ENCODE data around the gene PIGK.

The PIGK gene

DNA sequence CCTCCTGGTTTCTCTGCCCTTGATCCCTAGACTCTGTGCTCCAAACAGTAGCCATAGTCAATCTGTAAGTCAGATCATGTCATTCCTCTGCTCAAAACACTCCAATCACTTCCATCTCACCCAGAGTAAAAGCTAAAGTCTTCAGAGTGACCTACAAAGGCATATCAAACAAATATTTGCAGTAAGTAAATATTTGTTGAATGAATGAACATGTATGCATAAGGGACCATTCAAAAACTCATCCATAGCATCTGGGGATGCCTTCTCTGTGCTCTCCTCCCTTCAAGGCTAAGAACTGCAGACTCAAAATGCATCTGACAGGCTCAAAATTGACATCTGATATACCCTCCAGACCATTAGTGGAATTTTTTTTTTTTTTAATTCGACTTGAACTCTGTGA lies 44.5 kb upstream of the PIGK start:
- TF ChIP-seq RAD21 (IDR thresholded peaks at IDR 0.05; ENCODE audit: low read depth) (no peak), CEBPB (IDR thresholded peaks at IDR 0.05) (no peak), FOXM1 (IDR thresholded peaks at IDR 0.05; ENCODE audit: borderline replicate concordance, low read depth) (no peak), NFIC (IDR thresholded peaks at IDR 0.05) (no peak), CREB1 (IDR thresholded peaks at IDR 0.05; ENCODE audit: low read depth) (no peak), ZBTB7A (IDR thresholded peaks at IDR 0.05; ENCODE audit: low read depth) (no peak), YY1 (IDR thresholded peaks at IDR 0.05; ENCODE audit: low read depth) (no peak), TCF12 (IDR thresholded peaks at IDR 0.05; ENCODE audit: low read depth) (no peak), EGR1 (IDR thresholded peaks at IDR 0.05) (no peak), EP300 (IDR thresholded peaks at IDR 0.05; ENCODE audit: borderline replicate concordance) (no peak)
- TF ChIP-seq, protein P1, sequence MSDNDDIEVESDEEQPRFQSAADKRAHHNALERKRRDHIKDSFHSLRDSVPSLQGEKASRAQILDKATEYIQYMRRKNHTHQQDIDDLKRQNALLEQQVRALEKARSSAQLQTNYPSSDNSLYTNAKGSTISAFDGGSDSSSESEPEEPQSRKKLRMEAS (IDR thresholded peaks at IDR 0.05) = no peak
- TF ChIP-seq, protein P2, sequence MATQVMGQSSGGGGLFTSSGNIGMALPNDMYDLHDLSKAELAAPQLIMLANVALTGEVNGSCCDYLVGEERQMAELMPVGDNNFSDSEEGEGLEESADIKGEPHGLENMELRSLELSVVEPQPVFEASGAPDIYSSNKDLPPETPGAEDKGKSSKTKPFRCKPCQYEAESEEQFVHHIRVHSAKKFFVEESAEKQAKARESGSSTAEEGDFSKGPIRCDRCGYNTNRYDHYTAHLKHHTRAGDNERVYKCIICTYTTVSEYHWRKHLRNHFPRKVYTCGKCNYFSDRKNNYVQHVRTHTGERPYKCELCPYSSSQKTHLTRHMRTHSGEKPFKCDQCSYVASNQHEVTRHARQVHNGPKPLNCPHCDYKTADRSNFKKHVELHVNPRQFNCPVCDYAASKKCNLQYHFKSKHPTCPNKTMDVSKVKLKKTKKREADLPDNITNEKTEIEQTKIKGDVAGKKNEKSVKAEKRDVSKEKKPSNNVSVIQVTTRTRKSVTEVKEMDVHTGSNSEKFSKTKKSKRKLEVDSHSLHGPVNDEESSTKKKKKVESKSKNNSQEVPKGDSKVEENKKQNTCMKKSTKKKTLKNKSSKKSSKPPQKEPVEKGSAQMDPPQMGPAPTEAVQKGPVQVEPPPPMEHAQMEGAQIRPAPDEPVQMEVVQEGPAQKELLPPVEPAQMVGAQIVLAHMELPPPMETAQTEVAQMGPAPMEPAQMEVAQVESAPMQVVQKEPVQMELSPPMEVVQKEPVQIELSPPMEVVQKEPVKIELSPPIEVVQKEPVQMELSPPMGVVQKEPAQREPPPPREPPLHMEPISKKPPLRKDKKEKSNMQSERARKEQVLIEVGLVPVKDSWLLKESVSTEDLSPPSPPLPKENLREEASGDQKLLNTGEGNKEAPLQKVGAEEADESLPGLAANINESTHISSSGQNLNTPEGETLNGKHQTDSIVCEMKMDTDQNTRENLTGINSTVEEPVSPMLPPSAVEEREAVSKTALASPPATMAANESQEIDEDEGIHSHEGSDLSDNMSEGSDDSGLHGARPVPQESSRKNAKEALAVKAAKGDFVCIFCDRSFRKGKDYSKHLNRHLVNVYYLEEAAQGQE (IDR thresholded peaks at IDR 0.05; ENCODE audit: low read depth) = no peak

DNA sequence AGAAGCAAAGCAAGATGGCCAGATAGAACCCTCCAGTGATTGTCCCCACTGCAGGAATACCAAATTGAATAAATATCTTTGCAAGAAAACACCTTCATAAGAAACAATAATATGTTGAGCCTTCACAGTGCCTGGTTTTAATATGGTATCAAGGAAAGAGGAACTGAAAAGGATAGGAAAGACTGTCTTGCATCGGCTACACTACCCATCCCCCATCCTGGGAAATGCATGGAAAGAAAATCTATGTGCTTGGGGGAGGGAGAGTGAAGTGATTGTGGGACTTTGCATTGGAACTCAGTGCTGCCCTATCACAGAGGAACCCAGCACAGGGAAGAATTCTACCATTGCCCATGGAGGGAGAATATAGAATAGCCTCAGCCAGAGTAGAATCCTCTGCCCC lies 34.0 kb upstream of the PIGK start:
- no peak for TF ChIP-seq FOXM1 (IDR thresholded peaks at IDR 0.05; ENCODE audit: borderline replicate concordance, low read depth)
- TF ChIP-seq RAD21 (IDR thresholded peaks at IDR 0.05; ENCODE audit: low read depth) = no peak
- no peak for TF ChIP-seq NFIC (IDR thresholded peaks at IDR 0.05)
- TF ChIP-seq EGR1 (IDR thresholded peaks at IDR 0.05) = no peak
- TF ChIP-seq, protein P1 (IDR thresholded peaks at IDR 0.05) = no peak
- TF ChIP-seq CREB1 (IDR thresholded peaks at IDR 0.05; ENCODE audit: low read depth) = no peak
- no peak for TF ChIP-seq ZBTB7A (IDR thresholded peaks at IDR 0.05; ENCODE audit: low read depth)
- no peak for TF ChIP-seq TCF12 (IDR thresholded peaks at IDR 0.05; ENCODE audit: low read depth)
- TF ChIP-seq, protein P2 (IDR thresholded peaks at IDR 0.05; ENCODE audit: low read depth) = no peak
- TF ChIP-seq TEAD4 (IDR thresholded peaks at IDR 0.05) = no peak
- no peak for TF ChIP-seq YY1 (IDR thresholded peaks at IDR 0.05; ENCODE audit: low read depth)
- TF ChIP-seq, protein P3, sequence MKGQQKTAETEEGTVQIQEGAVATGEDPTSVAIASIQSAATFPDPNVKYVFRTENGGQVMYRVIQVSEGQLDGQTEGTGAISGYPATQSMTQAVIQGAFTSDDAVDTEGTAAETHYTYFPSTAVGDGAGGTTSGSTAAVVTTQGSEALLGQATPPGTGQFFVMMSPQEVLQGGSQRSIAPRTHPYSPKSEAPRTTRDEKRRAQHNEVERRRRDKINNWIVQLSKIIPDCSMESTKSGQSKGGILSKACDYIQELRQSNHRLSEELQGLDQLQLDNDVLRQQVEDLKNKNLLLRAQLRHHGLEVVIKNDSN (IDR thresholded peaks at IDR 0.05) = no peak
- no peak for TF ChIP-seq TAF1 (IDR thresholded peaks at IDR 0.05; ENCODE audit: low read depth)

DNA sequence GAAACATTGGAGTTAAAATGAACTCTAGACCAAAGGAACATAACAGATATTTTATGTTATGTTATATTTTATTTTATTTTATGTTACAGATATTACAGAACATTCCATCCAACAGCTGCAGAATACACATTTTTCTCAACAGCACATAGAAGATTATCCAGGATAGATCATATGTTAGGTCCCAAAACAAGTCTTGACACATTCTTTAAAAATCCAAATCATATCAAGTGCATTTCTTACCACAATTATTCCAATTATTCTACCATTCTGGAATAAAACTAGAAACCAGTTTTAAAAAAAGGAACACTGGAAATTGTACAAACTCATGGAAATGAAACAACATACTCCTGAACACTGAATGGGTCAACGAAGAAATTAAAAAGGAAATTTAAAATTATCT lies 30.9 kb upstream of the PIGK start:
- TF ChIP-seq TCF12 (IDR thresholded peaks at IDR 0.05; ENCODE audit: low read depth) (no peak), EGR1 (IDR thresholded peaks at IDR 0.05) (no peak), RAD21 (IDR thresholded peaks at IDR 0.05; ENCODE audit: low read depth) (no peak), CEBPB (IDR thresholded peaks at IDR 0.05) (no peak), ZBTB7A (IDR thresholded peaks at IDR 0.05; ENCODE audit: low read depth) (no peak), EP300 (IDR thresholded peaks at IDR 0.05; ENCODE audit: borderline replicate concordance) (no peak), TEAD4 (IDR thresholded peaks at IDR 0.05) (no peak), YY1 (IDR thresholded peaks at IDR 0.05; ENCODE audit: low read depth) (no peak), NFIC (IDR thresholded peaks at IDR 0.05) (no peak), TAF1 (IDR thresholded peaks at IDR 0.05; ENCODE audit: low read depth) (no peak), CREB1 (IDR thresholded peaks at IDR 0.05; ENCODE audit: low read depth) (no peak), FOXM1 (IDR thresholded peaks at IDR 0.05; ENCODE audit: borderline replicate concordance, low read depth) (no peak)
- TF ChIP-seq, protein P1 (IDR thresholded peaks at IDR 0.05) = no peak
- TF ChIP-seq, protein P2 (IDR thresholded peaks at IDR 0.05; ENCODE audit: low read depth) = no peak
- TF ChIP-seq, protein P3 (IDR thresholded peaks at IDR 0.05) = no peak

DNA sequence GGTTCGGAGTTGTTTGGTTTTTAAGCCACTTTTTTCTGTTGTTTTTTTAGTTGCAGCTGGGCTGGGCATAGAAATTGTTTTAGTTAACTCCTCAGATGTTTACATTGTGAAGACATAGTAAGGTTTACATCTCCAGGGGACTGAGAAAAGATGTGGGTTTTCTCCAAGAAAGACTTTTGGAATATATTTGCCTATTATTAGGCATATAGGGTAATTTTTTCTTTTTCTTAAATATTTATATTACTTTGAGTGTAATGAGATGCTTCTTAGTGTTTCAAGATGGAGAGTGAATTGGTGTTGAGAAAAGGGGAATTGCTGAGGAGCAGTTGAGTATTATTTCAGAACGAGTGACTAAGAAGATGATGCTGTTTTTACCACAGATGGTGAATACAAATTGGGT lies 26.6 kb upstream of the PIGK start:
- TF ChIP-seq YY1 (IDR thresholded peaks at IDR 0.05; ENCODE audit: low read depth) (no peak), TEAD4 (IDR thresholded peaks at IDR 0.05) (no peak), RAD21 (IDR thresholded peaks at IDR 0.05; ENCODE audit: low read depth) (no peak), NFIC (IDR thresholded peaks at IDR 0.05) (no peak), CREB1 (IDR thresholded peaks at IDR 0.05; ENCODE audit: low read depth) (no peak), ZBTB7A (IDR thresholded peaks at IDR 0.05; ENCODE audit: low read depth) (no peak), TAF1 (IDR thresholded peaks at IDR 0.05; ENCODE audit: low read depth) (no peak), TCF12 (IDR thresholded peaks at IDR 0.05; ENCODE audit: low read depth) (no peak), EGR1 (IDR thresholded peaks at IDR 0.05) (no peak)
- TF ChIP-seq, protein P2 (IDR thresholded peaks at IDR 0.05; ENCODE audit: low read depth) = no peak
